Thyroid gland (tissue), 4 donors: Measurements from ENCODE around the gene TAOK3.

ENCODE experiments used
- CTCF ChIP-seq, 6 experiments: fragments of 200-600 bp in 3 of 6; fragments of 450-650 bp in 3 of 6; sonication (generic) in 3 of 6; IDR thresholded peaks; one replicate each; pipeline ENCODE4 v1.5.1; 2016 to 2019; ENCODE audit warnings: antibody characterized with exemption in 6 of 6, mild to moderate bottlenecking in 2 of 6, inconsistent platforms in 1 of 6, moderate library complexity in 1 of 6
- POLR2A ChIP-seq, 2 donors: fragments of 450-650 bp; IDR thresholded peaks; one replicate each; pipeline ENCODE4 v1.6.1; 2017; ENCODE audit warnings: antibody characterized with exemption in 2 of 2, mild to moderate bottlenecking in 2 of 2, moderate library complexity in 1 of 2

GRCh38 chr12:118312578-118312977 is 60.1 kb downstream of the TAOK3 start:
- no peak for TF ChIP-seq CTCF (IDR thresholded peaks at IDR 0.05)
- no peak for TF ChIP-seq POLR2A (IDR thresholded peaks at IDR 0.05)
